Transverse colon (tissue), 4 donors: Measurements from ENCODE around the gene AGPAT2. TPM values are rescaled to one million over a fixed set of nuclear protein-coding genes. Genes with fewer than 3 reads are reported as not detected.

ENCODE experiments used
- DNase-seq: peaks from one replicate; pipeline ENCODE4 v3.0.0-alpha.2; 2019
- H3K27ac ChIP-seq, 4 donors: fragments of 200-600 bp; sonication (generic); 2 replicates each; pipeline ENCODE4 v1.5.1; 2016 to 2018; ENCODE audit warnings: inconsistent platforms in 4 of 4
- H3K27me3 ChIP-seq: fragments of 200-600 bp; sonication (generic); 2 replicates; pipeline ENCODE4 v1.5.1; 2017; ENCODE audit warnings: inconsistent platforms
- H3K36me3 ChIP-seq, 4 donors: fragments of 200-600 bp; sonication (generic); 2 replicates each; pipeline ENCODE4 v1.5.1; 2017 to 2019; ENCODE audit warnings: inconsistent platforms in 4 of 4
- H3K4me1 ChIP-seq, 4 donors: fragments of 200-600 bp; sonication (generic); 2 replicates each; pipeline ENCODE4 v1.5.1; 2017 to 2020; ENCODE audit warnings: inconsistent platforms in 4 of 4
- H3K4me3 ChIP-seq, 4 donors: fragments of 200-600 bp; sonication (generic); 1 replicate in 1 of 4; 2 replicates in 3 of 4; pipeline versions ENCODE4 v1.5.1 to v1.6.1; 2017 to 2019; ENCODE audit warnings: inconsistent platforms in 4 of 4
- H3K9me3 ChIP-seq, 2 donors: fragments of 200-600 bp; sonication (generic); 2 replicates each; pipeline ENCODE4 v1.5.1; 2017 to 2019; ENCODE audit warnings: inconsistent platforms in 2 of 2
- EP300 ChIP-seq: sonication (generic); formaldehyde crosslinking; IDR thresholded peaks from one replicate; pipeline ENCODE4 v1.6.1; 2017; ENCODE audit warnings: antibody characterized with exemption, low read depth
- POLR2A ChIP-seq: fragments of 450-650 bp; IDR thresholded peaks from one replicate; pipeline ENCODE4 v1.6.1; 2016; ENCODE audit warnings: antibody characterized with exemption, mild to moderate bottlenecking, moderate library complexity
- POLR2AphosphoS5 ChIP-seq, 3 donors: sonication (generic); formaldehyde crosslinking; IDR thresholded peaks; one replicate each; pipeline ENCODE4 v1.6.1; 2016; ENCODE audit warnings: antibody characterized with exemption in 3 of 3
- WGBS, 2 donors: methylation state at CpG; one replicate each; pipeline ENCODE4 v1.1.5; 2018; ENCODE audit warnings: low coverage in 1 of 2; 5-methylcytosine and 5-hydroxymethylcytosine counted together
- in situ Hi-C, 4 donors: fragments of 200-750 bp; cut with MboI; loops; one replicate each; pipeline versions ENCODE4 v1.15.0 to v1.15.1; 2017; ENCODE audit warnings: low sequenced_read_pairs in 3 of 4, low pct_ligation_motif_present in 1 of 4, low pct_unique_long_range_greater_than_20kb in 1 of 4
- intact Hi-C: fragments of 100-400 bp; cut with DNase I; formaldehyde crosslinking; loops from one replicate; pipeline ENCODE4 v1.15.1; 2023; ENCODE audit warnings: low total_unique reads
- total RNA-seq, 4 donors: library from RNA; depleted of rRNA; stranded (reverse); fragments of >200 nt; gene quantifications; one replicate each; pipeline ENCODE4 v1.1.0, GENCODE V29; 2016
- TF ChIP-seq, protein P1 (sequence below), 5 experiments: fragments of 200-600 bp in 3 of 5; fragments of 450-650 bp in 2 of 5; sonication (generic) in 3 of 5; IDR thresholded peaks; 1 replicate in 2 of 5; 2 replicates in 3 of 5; pipeline ENCODE4 v1.5.1; 2016 to 2017; ENCODE audit warnings: antibody characterized with exemption in 5 of 5, inconsistent platforms in 3 of 5, mild to moderate bottlenecking in 2 of 5, moderate library complexity in 1 of 5

The AGPAT2 gene
- total RNA-seq, 4 donors from 2014 or later: 245 to 441 (median 290) TPM

GRCh38 chr9:136720251-136720897, 33.1 kb upstream of the AGPAT2 start:
- no peak for DNase-seq
- H3K27me3 ChIP-seq: peaks cover 28% of the 10 kb centered on the region
- peaks cover 5 to 22% (median 18%) of the 10 kb centered on the region in 4 donors for H3K4me1 ChIP-seq
- 44% methylated on average over 16 of the region's 20 CpGs; no CpG with 5 or more reads in 1 of the 2 donors for WGBS, 2 donors
- TF ChIP-seq POLR2AphosphoS5 (IDR thresholded peaks at IDR 0.05): no peak
- H3K36me3 ChIP-seq: peaks cover 0 to 16% (median 6%) of the 10 kb centered on the region in 4 donors
- intact Hi-C loops (no loop called here), in situ Hi-C loops (no loop called here)
- no peaks in the 10 kb centered on the region for H3K9me3 ChIP-seq
- H3K27ac ChIP-seq: peak overlapping the region in 3 of 4 donors; percentile 8 to 55 (median 18)
- H3K4me3 ChIP-seq: no peak overlapping the region

DNA sequence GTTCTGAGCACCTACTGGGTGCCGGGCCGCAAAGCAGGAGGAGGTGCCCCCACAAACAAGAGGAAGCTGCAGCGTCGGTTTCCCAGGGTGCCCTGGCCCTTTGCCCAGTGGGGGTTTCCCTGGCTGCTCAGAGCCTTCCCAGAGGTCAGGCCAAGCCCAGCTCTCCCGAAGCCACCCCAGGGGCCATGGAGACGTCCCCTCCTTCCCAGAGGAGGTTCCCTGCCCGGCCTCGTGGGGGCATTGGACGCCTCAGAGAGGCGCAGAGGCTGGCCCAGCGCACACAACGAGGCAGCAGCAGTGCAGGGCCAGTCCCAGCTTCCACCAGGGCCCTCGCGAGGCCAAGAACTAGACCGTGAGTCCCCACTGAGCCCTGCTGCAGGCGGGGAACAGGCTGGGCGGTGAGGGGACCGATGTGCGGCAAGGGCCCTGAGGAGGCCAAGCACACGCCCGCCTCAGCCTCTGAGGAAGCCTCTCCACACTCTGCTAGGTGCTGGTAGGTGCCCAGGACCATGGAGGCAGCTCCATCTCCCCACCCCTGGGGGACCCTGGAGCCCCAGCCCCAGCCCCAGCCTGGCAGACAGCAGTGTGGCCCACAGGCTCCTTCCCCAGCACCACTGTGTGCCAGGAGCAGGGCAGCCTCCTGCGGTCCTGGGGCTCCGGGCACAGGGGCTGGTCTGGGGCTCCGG, 32.1 kb upstream of the AGPAT2 start:
- peaks cover 0 to 11% (median 4%) of the 10 kb centered on the region in 4 donors for H3K36me3 ChIP-seq

GRCh38 chr9:136718345-136719194, 31.3 kb upstream of the AGPAT2 start:
- peaks cover 0 to 6% (median 2%) of the 10 kb centered on the region in 4 donors for H3K36me3 ChIP-seq
- peaks cover 46% of the 10 kb centered on the region for H3K27me3 ChIP-seq
- 45% methylated on average over 17 of the region's 20 CpGs; no CpG with 5 or more reads in 1 of the 2 donors for WGBS, 2 donors
- no peaks in the 10 kb centered on the region for H3K9me3 ChIP-seq
- intact Hi-C loops: no loop called here
- no peak overlapping the region for H3K4me3 ChIP-seq
- peaks cover 5 to 22% (median 18%) of the 10 kb centered on the region in 4 donors for H3K4me1 ChIP-seq
- peak overlapping the region in 1 of 4 donors; percentile 37 for H3K27ac ChIP-seq
- no peak for TF ChIP-seq EP300
- no peak for TF ChIP-seq POLR2A
- no peak for TF ChIP-seq POLR2AphosphoS5 (IDR thresholded peaks at IDR 0.05)
- TF ChIP-seq, protein P1, sequence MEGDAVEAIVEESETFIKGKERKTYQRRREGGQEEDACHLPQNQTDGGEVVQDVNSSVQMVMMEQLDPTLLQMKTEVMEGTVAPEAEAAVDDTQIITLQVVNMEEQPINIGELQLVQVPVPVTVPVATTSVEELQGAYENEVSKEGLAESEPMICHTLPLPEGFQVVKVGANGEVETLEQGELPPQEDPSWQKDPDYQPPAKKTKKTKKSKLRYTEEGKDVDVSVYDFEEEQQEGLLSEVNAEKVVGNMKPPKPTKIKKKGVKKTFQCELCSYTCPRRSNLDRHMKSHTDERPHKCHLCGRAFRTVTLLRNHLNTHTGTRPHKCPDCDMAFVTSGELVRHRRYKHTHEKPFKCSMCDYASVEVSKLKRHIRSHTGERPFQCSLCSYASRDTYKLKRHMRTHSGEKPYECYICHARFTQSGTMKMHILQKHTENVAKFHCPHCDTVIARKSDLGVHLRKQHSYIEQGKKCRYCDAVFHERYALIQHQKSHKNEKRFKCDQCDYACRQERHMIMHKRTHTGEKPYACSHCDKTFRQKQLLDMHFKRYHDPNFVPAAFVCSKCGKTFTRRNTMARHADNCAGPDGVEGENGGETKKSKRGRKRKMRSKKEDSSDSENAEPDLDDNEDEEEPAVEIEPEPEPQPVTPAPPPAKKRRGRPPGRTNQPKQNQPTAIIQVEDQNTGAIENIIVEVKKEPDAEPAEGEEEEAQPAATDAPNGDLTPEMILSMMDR (IDR thresholded peaks at IDR 0.05): no peak
- DNase-seq: no peak
- in situ Hi-C loops: no loop called here

More for the DNA sequence above, 32.1 kb upstream of the AGPAT2 start:
- Histone ChIP-seq H3K27ac (peak overlapping the region in 1 of 4 donors; percentile 37), H3K27me3 (peaks cover 39% of the 10 kb centered on the region), H3K9me3 (no peaks in the 10 kb centered on the region), H3K4me3 (no peak overlapping the region), H3K4me1 (peaks cover 5 to 22% (median 18%) of the 10 kb centered on the region in 4 donors)
- 48% methylated on average over 18 of the region's 24 CpGs; no CpG with 5 or more reads in 1 of the 2 donors for WGBS, 2 donors
- intact Hi-C loops: no loop called here
- DNase-seq: no peak
- TF ChIP-seq, protein P1 (IDR thresholded peaks at IDR 0.05): no peak
- TF ChIP-seq EP300 (no peak), POLR2A (no peak), POLR2AphosphoS5 (IDR thresholded peaks at IDR 0.05) (no peak)
- in situ Hi-C loops: no loop called here

- 62 to 87% methylated on average over 3 to 15 of the region's 16 CpGs for WGBS, 2 donors
- TF ChIP-seq POLR2AphosphoS5 (IDR thresholded peaks at IDR 0.05) (no peak), POLR2A (no peak), EP300 (no peak)
- TF ChIP-seq, protein P1 (IDR thresholded peaks at IDR 0.05): no peak
- DNase-seq: no peak
- Histone ChIP-seq H3K36me3 (no peaks in the 10 kb centered on the region), H3K27ac (no peak overlapping the region), H3K9me3 (no peaks in the 10 kb centered on the region), H3K4me1 (peaks cover 7 to 30% (median 23%) of the 10 kb centered on the region in 4 donors), H3K27me3 (peaks cover 58% of the 10 kb centered on the region), H3K4me3 (no peak overlapping the region)
- in situ Hi-C loops: no loop called here
- intact Hi-C loops: no loop called here
These were observed 30.1 kb upstream of the AGPAT2 start for GRCh38 chr9:136717399-136717798.
